WTC11 (cell line): ENCODE measurements around the gene BASP1. TPM values are rescaled to one million over a fixed set of nuclear protein-coding genes. Genes with fewer than 3 reads are reported as not detected.

Source experiments
- ATAC-seq: fragments of 200-7000 bp; cut with Tn5 transposase; 2 replicates; pipeline ENCODE4 v1.10.0; 2021; ENCODE audit warnings: mild to moderate bottlenecking, moderate library complexity
- CTCF ChIA-PET: fragments of 300-600 bp; sonication (Branson Sonifier 250); formaldehyde crosslinking; loops from one replicate; lab custom pipeline; 2021; ENCODE audit warnings: antibody characterized with exemption; lab: Charles Lee
- POLR2A ChIA-PET: fragments of 350-600 bp; sonication (Branson Sonifier 250); formaldehyde crosslinking; loops from one replicate; lab custom pipeline; 2021; ENCODE audit warnings: antibody characterized with exemption; lab: Charles Lee
- DNase-seq: peaks from one replicate; pipeline ENCODE4 v3.0.0; 2021; ENCODE audit warnings: low spot score
- H3K27ac Mint-ChIP-seq: 2 replicates; pipeline ENCODE4 v1.8.0; 2021; ENCODE audit warnings: mixed read lengths
- H3K27me3 Mint-ChIP-seq: 2 replicates; pipeline ENCODE4 v1.8.0; 2021; ENCODE audit warnings: low read depth, mild to moderate bottlenecking, moderate library complexity, mixed read lengths
- H3K36me3 Mint-ChIP-seq: 2 replicates; pipeline ENCODE4 v1.8.0; 2021; ENCODE audit warnings: mixed read lengths
- H3K4me1 Mint-ChIP-seq: 2 replicates; pipeline ENCODE4 v1.8.0; 2022; ENCODE audit warnings: mixed read lengths
- H3K4me3 Mint-ChIP-seq: 2 replicates; pipeline ENCODE4 v1.8.0; 2021; ENCODE audit warnings: mild to moderate bottlenecking, moderate library complexity, mixed read lengths
- H3K9me3 Mint-ChIP-seq: 2 replicates; pipeline ENCODE4 v1.8.0; 2021; ENCODE audit warnings: mixed read lengths
- CREM ChIP-seq: sonication (generic); formaldehyde crosslinking; IDR thresholded peaks from 2 replicates; pipeline ENCODE4 v1.8.1; 2022; ENCODE audit warnings: mild to moderate bottlenecking, missing genetic modification reagents, moderate library complexity
- ELF4 ChIP-seq: sonication (generic); formaldehyde crosslinking; IDR thresholded peaks from 2 replicates; pipeline ENCODE4 v1.8.1; 2022; ENCODE audit warnings: low read depth, mild to moderate bottlenecking, moderate library complexity, missing genetic modification reagents
- EMX1 ChIP-seq: fragments of 250-450 bp; sonication (Bioruptor Pico); IDR thresholded peaks from 2 replicates; pipeline ENCODE4 v1.8.0; 2021; ENCODE audit warnings: mild to moderate bottlenecking
- IRF2 ChIP-seq: sonication (generic); formaldehyde crosslinking; IDR thresholded peaks from 2 replicates; pipeline ENCODE4 v1.8.0; 2022; ENCODE audit warnings: low read depth, missing genetic modification reagents, borderline replicate concordance
- JAZF1 ChIP-seq: fragments of 250-450 bp; sonication (Bioruptor Pico); IDR thresholded peaks from 2 replicates; pipeline ENCODE4 v1.9.0; 2021; ENCODE audit warnings: moderate library complexity, mild to moderate bottlenecking, inconsistent platforms
- MXD4 ChIP-seq: fragments of 250-450 bp; sonication (Bioruptor Pico); IDR thresholded peaks from 2 replicates; pipeline ENCODE4 v1.8.0; 2021; ENCODE audit warnings: mild to moderate bottlenecking, moderate library complexity, borderline replicate concordance
- NFATC4 ChIP-seq: fragments of 250-450 bp; sonication (Bioruptor Pico); IDR thresholded peaks from 2 replicates; pipeline ENCODE4 v1.9.0; 2021; ENCODE audit warnings: mild to moderate bottlenecking
- NR2C2 ChIP-seq: sonication (generic); formaldehyde crosslinking; IDR thresholded peaks from 2 replicates; pipeline ENCODE4 v1.8.0; 2022; ENCODE audit warnings: mild to moderate bottlenecking, missing genetic modification reagents
- OVOL2 ChIP-seq: fragments of 250-450 bp; sonication (Bioruptor Pico); IDR thresholded peaks from 2 replicates; pipeline ENCODE4 v1.9.0; 2021; ENCODE audit warnings: mild to moderate bottlenecking, borderline replicate concordance
- SMAD4 ChIP-seq: sonication (generic); formaldehyde crosslinking; IDR thresholded peaks from 2 replicates; pipeline ENCODE4 v1.8.0; 2022; ENCODE audit warnings: mild to moderate bottlenecking, missing genetic modification reagents
- SP1 ChIP-seq: sonication (generic); formaldehyde crosslinking; conservative IDR thresholded peaks from 2 replicates; pipeline ENCODE4 v1.8.1; 2022; ENCODE audit warnings: missing genetic modification reagents
- ZBTB21 ChIP-seq: sonication (generic); formaldehyde crosslinking; IDR thresholded peaks from 2 replicates; pipeline ENCODE4 v1.8.1; 2023; ENCODE audit warnings: mild to moderate bottlenecking, missing genetic modification reagents, borderline replicate concordance
- ZNF232 ChIP-seq: sonication (generic); formaldehyde crosslinking; IDR thresholded peaks from 2 replicates; pipeline ENCODE4 v1.8.0; 2022; ENCODE audit warnings: mild to moderate bottlenecking, missing genetic modification reagents
- ZNF416 ChIP-seq: fragments of 250-450 bp; sonication (Bioruptor Pico); IDR thresholded peaks from 2 replicates; pipeline ENCODE4 v1.9.0; 2021; ENCODE audit warnings: mild to moderate bottlenecking, inconsistent platforms
- ZNF671 ChIP-seq: fragments of 250-450 bp; sonication (Bioruptor Pico); IDR thresholded peaks from 2 replicates; pipeline ENCODE4 v1.8.0; 2021; ENCODE audit warnings: mild to moderate bottlenecking
- total RNA-seq: library from RNA; stranded (reverse); gene quantifications from 3 replicates; pipeline ENCODE4 v1.2.3, GENCODE V29; 2021
- TF ChIP-seq, protein P1 (sequence below): sonication (generic); formaldehyde crosslinking; IDR thresholded peaks from 2 replicates; pipeline ENCODE4 v1.8.1; 2022; ENCODE audit warnings: low read depth, mild to moderate bottlenecking, moderate library complexity, missing genetic modification reagents, borderline replicate concordance
- TF ChIP-seq, protein P2 (sequence below): sonication (generic); formaldehyde crosslinking; conservative IDR thresholded peaks from 2 replicates; pipeline ENCODE4 v1.8.1; 2023; ENCODE audit warnings: mild to moderate bottlenecking, low read depth, missing genetic modification reagents, moderate library complexity
- TF ChIP-seq, protein P3 (sequence below): sonication (generic); formaldehyde crosslinking; IDR thresholded peaks from 2 replicates; pipeline ENCODE4 v1.8.0; 2022; ENCODE audit warnings: mild to moderate bottlenecking, missing genetic modification reagents
- TF ChIP-seq, protein P4 (sequence below): sonication (generic); formaldehyde crosslinking; IDR thresholded peaks from 2 replicates; pipeline ENCODE4 v1.8.1; 2023; ENCODE audit warnings: mild to moderate bottlenecking, missing genetic modification reagents, moderate library complexity
- TF ChIP-seq, protein P5 (sequence below): fragments of 200-600 bp; IDR thresholded peaks from 2 replicates; pipeline ENCODE4 v1.8.0; 2022; ENCODE audit warnings: antibody characterized with exemption
- TF ChIP-seq, protein P6 (sequence below): sonication (generic); formaldehyde crosslinking; IDR thresholded peaks from 2 replicates; pipeline ENCODE4 v1.8.1; 2022; ENCODE audit warnings: mild to moderate bottlenecking, missing genetic modification reagents, moderate library complexity, borderline replicate concordance
- TF ChIP-seq, protein P7 (sequence below): fragments of 250-450 bp; sonication (Bioruptor Pico); IDR thresholded peaks from 2 replicates; pipeline ENCODE4 v1.9.0; 2021; ENCODE audit warnings: moderate library complexity, mild to moderate bottlenecking, inconsistent platforms, borderline replicate concordance

The BASP1 gene
- total RNA-seq, 1 experiment from 2014 or later, result 108 TPM

DNA sequence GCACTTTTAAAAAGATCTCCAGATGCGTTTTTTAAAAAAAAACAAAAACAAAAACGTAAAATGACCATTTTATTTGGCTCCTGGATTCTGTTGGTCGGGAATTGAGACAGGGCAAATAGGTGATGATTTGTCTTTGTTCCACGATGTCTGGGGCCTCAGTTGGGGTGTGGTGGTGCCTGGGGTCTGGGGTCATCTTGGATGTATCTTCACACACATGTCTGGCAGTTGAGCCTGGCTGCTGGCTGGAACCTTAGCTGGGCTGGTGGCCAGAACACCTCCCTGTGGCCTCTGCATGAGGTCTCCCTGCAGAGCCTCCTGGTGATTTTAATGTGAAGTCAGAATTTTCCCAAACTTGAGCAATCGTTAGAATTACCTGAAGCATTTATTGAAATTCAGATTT is 42.5 kb upstream of the BASP1 start:
- Mint-ChIP-seq H3K36me3 (no peaks in the 10 kb centered on the region), H3K27me3 (no peaks in the 10 kb centered on the region), H3K27ac (no peak overlapping the region)
- POLR2A ChIA-PET, result no interaction called here
- CTCF ChIA-PET, result no interaction called here
- TF ChIP-seq ELF4 (CRISPR knock-in tag) (no peak), SP1 (CRISPR knock-in tag) (no peak), IRF2 (CRISPR knock-in tag) (no peak), MXD4 (no peak), NR2C2 (CRISPR knock-in tag) (no peak), ZNF232 (CRISPR knock-in tag) (no peak), CREM (no peak), SMAD4 (CRISPR knock-in tag) (no peak), OVOL2 (CRISPR knock-in tag) (no peak)
- TF ChIP-seq, protein P1, sequence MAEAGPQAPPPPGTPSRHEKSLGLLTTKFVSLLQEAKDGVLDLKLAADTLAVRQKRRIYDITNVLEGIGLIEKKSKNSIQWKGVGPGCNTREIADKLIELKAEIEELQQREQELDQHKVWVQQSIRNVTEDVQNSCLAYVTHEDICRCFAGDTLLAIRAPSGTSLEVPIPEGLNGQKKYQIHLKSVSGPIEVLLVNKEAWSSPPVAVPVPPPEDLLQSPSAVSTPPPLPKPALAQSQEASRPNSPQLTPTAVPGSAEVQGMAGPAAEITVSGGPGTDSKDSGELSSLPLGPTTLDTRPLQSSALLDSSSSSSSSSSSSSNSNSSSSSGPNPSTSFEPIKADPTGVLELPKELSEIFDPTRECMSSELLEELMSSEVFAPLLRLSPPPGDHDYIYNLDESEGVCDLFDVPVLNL (CRISPR knock-in tag), result no peak
- TF ChIP-seq, protein P2, sequence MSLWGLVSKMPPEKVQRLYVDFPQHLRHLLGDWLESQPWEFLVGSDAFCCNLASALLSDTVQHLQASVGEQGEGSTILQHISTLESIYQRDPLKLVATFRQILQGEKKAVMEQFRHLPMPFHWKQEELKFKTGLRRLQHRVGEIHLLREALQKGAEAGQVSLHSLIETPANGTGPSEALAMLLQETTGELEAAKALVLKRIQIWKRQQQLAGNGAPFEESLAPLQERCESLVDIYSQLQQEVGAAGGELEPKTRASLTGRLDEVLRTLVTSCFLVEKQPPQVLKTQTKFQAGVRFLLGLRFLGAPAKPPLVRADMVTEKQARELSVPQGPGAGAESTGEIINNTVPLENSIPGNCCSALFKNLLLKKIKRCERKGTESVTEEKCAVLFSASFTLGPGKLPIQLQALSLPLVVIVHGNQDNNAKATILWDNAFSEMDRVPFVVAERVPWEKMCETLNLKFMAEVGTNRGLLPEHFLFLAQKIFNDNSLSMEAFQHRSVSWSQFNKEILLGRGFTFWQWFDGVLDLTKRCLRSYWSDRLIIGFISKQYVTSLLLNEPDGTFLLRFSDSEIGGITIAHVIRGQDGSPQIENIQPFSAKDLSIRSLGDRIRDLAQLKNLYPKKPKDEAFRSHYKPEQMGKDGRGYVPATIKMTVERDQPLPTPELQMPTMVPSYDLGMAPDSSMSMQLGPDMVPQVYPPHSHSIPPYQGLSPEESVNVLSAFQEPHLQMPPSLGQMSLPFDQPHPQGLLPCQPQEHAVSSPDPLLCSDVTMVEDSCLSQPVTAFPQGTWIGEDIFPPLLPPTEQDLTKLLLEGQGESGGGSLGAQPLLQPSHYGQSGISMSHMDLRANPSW (CRISPR knock-in tag), result no peak
- TF ChIP-seq, protein P3, sequence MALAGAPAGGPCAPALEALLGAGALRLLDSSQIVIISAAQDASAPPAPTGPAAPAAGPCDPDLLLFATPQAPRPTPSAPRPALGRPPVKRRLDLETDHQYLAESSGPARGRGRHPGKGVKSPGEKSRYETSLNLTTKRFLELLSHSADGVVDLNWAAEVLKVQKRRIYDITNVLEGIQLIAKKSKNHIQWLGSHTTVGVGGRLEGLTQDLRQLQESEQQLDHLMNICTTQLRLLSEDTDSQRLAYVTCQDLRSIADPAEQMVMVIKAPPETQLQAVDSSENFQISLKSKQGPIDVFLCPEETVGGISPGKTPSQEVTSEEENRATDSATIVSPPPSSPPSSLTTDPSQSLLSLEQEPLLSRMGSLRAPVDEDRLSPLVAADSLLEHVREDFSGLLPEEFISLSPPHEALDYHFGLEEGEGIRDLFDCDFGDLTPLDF, result no peak
- TF ChIP-seq, protein P4, sequence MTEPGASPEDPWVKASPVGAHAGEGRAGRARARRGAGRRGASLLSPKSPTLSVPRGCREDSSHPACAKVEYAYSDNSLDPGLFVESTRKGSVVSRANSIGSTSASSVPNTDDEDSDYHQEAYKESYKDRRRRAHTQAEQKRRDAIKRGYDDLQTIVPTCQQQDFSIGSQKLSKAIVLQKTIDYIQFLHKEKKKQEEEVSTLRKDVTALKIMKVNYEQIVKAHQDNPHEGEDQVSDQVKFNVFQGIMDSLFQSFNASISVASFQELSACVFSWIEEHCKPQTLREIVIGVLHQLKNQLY (CRISPR knock-in tag), result no peak
- TF ChIP-seq, all 79 proteins: peak for 0
- no peak for DNase-seq
- Mint-ChIP-seq H3K4me1 (peaks cover 3% of the 10 kb centered on the region; the same call in 1 of the 2 replicates), H3K4me3 (no peak overlapping the region), H3K9me3 (no peaks in the 10 kb centered on the region)
- no peak for ATAC-seq

DNA sequence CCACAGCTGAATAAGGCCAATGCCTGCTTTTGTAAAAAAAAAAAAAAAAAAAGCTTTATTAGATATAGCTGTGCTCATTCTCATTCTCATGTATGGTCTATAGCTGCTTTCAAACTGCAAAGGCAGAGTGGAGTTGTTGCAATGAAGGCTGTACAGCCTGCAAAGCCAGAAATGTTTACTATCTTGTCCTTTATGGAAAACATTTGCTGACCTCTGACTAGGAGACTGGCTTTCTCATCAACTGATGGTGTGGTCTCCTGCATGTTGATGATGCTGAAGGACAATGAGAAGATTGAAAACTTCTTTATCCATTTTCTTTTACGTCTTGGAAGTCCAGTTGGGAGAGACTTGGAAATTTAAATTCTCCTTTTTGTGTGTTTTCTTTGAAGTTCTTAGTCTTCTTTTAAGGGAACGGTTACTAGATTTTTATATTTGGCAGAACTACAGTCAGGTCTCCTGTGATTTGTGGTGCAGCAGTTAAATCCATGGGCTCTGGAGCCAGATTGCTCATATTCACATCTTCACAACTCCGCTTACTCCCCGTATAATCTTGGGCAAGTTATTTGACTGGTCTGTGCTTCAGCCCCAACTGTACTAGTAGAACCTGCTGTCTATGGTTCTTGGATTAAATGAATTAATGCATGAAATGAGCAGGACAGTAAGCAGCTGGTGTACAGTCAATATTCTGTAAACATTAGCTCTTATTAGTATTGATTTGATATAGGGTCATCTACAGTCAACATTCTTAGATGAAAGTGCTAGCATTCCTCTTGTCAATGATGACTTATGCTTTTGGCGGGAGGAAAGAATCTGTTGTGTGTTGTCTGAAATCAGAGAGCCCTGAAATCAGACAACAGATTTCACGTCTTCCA is 39.7 kb upstream of the BASP1 start:
- no peak overlapping the region for H3K4me3 Mint-ChIP-seq
- DNase-seq (no peak), ATAC-seq (no peak)
- ChIA-PET CTCF (no interaction called here), POLR2A (interaction anchor here (0.9 kb wide), 1 partner anchor 13 kb away, joined by 5 read pairs; no protein-coding TSS in a partner anchor)
- no peaks in the 10 kb centered on the region for H3K36me3 Mint-ChIP-seq
- H3K27me3 Mint-ChIP-seq, result no peaks in the 10 kb centered on the region
- H3K9me3 Mint-ChIP-seq, result no peaks in the 10 kb centered on the region
- H3K4me1 Mint-ChIP-seq, result no peaks in the 10 kb centered on the region
- H3K27ac Mint-ChIP-seq, result no peak overlapping the region
- TF ChIP-seq CREM, result no peak
- no peak for TF ChIP-seq ZBTB21 (CRISPR knock-in tag)
- no peak for TF ChIP-seq ZNF416 (CRISPR knock-in tag)
- TF ChIP-seq EMX1 (CRISPR knock-in tag), result no peak
- TF ChIP-seq JAZF1 (CRISPR knock-in tag), result no peak
- TF ChIP-seq, protein P5, sequence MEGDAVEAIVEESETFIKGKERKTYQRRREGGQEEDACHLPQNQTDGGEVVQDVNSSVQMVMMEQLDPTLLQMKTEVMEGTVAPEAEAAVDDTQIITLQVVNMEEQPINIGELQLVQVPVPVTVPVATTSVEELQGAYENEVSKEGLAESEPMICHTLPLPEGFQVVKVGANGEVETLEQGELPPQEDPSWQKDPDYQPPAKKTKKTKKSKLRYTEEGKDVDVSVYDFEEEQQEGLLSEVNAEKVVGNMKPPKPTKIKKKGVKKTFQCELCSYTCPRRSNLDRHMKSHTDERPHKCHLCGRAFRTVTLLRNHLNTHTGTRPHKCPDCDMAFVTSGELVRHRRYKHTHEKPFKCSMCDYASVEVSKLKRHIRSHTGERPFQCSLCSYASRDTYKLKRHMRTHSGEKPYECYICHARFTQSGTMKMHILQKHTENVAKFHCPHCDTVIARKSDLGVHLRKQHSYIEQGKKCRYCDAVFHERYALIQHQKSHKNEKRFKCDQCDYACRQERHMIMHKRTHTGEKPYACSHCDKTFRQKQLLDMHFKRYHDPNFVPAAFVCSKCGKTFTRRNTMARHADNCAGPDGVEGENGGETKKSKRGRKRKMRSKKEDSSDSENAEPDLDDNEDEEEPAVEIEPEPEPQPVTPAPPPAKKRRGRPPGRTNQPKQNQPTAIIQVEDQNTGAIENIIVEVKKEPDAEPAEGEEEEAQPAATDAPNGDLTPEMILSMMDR, result no peak
- TF ChIP-seq ZNF671, result no peak
- TF ChIP-seq, protein P6, sequence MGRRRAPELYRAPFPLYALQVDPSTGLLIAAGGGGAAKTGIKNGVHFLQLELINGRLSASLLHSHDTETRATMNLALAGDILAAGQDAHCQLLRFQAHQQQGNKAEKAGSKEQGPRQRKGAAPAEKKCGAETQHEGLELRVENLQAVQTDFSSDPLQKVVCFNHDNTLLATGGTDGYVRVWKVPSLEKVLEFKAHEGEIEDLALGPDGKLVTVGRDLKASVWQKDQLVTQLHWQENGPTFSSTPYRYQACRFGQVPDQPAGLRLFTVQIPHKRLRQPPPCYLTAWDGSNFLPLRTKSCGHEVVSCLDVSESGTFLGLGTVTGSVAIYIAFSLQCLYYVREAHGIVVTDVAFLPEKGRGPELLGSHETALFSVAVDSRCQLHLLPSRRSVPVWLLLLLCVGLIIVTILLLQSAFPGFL, result no peak
- TF ChIP-seq, protein P7, sequence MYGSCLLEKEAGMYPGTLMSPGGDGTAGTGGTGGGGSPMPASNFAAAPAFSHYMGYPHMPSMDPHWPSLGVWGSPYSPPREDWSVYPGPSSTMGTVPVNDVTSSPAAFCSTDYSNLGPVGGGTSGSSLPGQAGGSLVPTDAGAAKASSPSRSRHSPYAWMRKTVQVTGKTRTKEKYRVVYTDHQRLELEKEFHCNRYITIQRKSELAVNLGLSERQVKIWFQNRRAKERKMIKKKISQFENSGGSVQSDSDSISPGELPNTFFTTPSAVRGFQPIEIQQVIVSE, result no peak
- TF ChIP-seq, protein P1 (CRISPR knock-in tag), result no peak
- TF ChIP-seq NFATC4, result no peak
